ENCODE results near the gene TENT5A.

GRCh38 chr6:81743649-81744048 is 8.8 kb downstream of the TENT5A start:
- TF ChIP-seq CTCF (IDR thresholded peaks at IDR 0.05) (no peak), POLR2A (IDR thresholded peaks at IDR 0.05) (no peak)

Data from lower leg skin (tissue), 3 donors.